Activated naive CD8-positive, alpha-beta T cell treated with anti-CD3 and anti-CD28 coated beads for 36 hours (primary cell): ENCODE measurements around the gene RTP5. TPM values are rescaled to one million over a fixed set of nuclear protein-coding genes. Genes with fewer than 3 reads are reported as not detected.
"Not testable (repeated sequence)": the region's sequence is repeated elsewhere in the genome, so short reads cannot be mapped to it uniquely, and the experiment has no call there.

Experiments
- DNase-seq: peaks from one replicate; pipeline ENCODE4 v3.0.0; 2021
- H3K27ac Mint-ChIP-seq: one replicate; pipeline ENCODE4 v1.8.0; 2022; ENCODE audit warnings: mild to moderate bottlenecking, moderate library complexity, mixed read lengths
- H3K27me3 Mint-ChIP-seq: one replicate; pipeline ENCODE4 v1.8.0; 2022; ENCODE audit warnings: mild to moderate bottlenecking, mixed read lengths
- H3K36me3 Mint-ChIP-seq: one replicate; pipeline ENCODE4 v1.8.0; 2021; ENCODE audit warnings: mild to moderate bottlenecking, mixed read lengths
- H3K4me1 Mint-ChIP-seq: one replicate; pipeline ENCODE4 v1.8.0; 2021; ENCODE audit warnings: mixed read lengths
- H3K4me3 Mint-ChIP-seq: one replicate; pipeline ENCODE4 v1.8.0; 2022; ENCODE audit warnings: mild to moderate bottlenecking, moderate library complexity, mixed read lengths
- H3K9me3 Mint-ChIP-seq: one replicate; pipeline ENCODE4 v1.8.0; 2022; ENCODE audit warnings: mixed read lengths
- total RNA-seq, 2 experiments: library from RNA; stranded (reverse); gene quantifications; one replicate each; pipeline ENCODE4 v1.2.3, GENCODE V29; 2021

RTP5 gene
- total RNA-seq, 2 experiments from 2014 or later: 0.20 TPM; not detected in 1

GRCh38 chr2:241913703-241914102, 44.2 kb downstream of the RTP5 start:
- peaks cover 24% of the 10 kb centered on the region for H3K36me3 Mint-ChIP-seq
- no peak overlapping the region for H3K27ac Mint-ChIP-seq
- no peaks in the 10 kb centered on the region for H3K4me1 Mint-ChIP-seq
- no peak overlapping the region for H3K4me3 Mint-ChIP-seq
- peaks cover 5% of the 10 kb centered on the region for H3K9me3 Mint-ChIP-seq
- no peak for DNase-seq
- H3K27me3 Mint-ChIP-seq: no peaks in the 10 kb centered on the region

GRCh38 chr2:241914542-241914941, 45.0 kb downstream of the RTP5 start:
- H3K4me3 Mint-ChIP-seq: no peak overlapping the region
- H3K27ac Mint-ChIP-seq: no peak overlapping the region
- H3K27me3 Mint-ChIP-seq: no peaks in the 10 kb centered on the region

GRCh38 chr2:241921631-241922030, 52.1 kb downstream of the RTP5 start:
- peaks cover 13% of the 10 kb centered on the region for H3K4me1 Mint-ChIP-seq
- H3K36me3 Mint-ChIP-seq, H3K27ac Mint-ChIP-seq, DNase-seq, H3K9me3 Mint-ChIP-seq, H3K27me3 Mint-ChIP-seq, H3K4me3 Mint-ChIP-seq: not testable (repeated sequence)

More at GRCh38 chr2:241914542-241914941, 45.0 kb downstream of the RTP5 start:
- DNase-seq: no peak
- peaks cover 5% of the 10 kb centered on the region for H3K9me3 Mint-ChIP-seq
- H3K4me1 Mint-ChIP-seq: no peaks in the 10 kb centered on the region
- H3K36me3 Mint-ChIP-seq: peaks cover 24% of the 10 kb centered on the region

GRCh38 chr2:241922411-241922810, 52.9 kb downstream of the RTP5 start:
- H3K4me1 Mint-ChIP-seq: peaks cover 13% of the 10 kb centered on the region
- H3K27me3 Mint-ChIP-seq: no peaks in the 10 kb centered on the region
- no peak overlapping the region for H3K27ac Mint-ChIP-seq
- no peaks in the 10 kb centered on the region for H3K9me3 Mint-ChIP-seq
- H3K36me3 Mint-ChIP-seq: no peaks in the 10 kb centered on the region
- no peak overlapping the region for H3K4me3 Mint-ChIP-seq
- DNase-seq: no peak

- DNase-seq, H3K4me3 Mint-ChIP-seq, H3K9me3 Mint-ChIP-seq, H3K27ac Mint-ChIP-seq, H3K36me3 Mint-ChIP-seq, H3K27me3 Mint-ChIP-seq: not testable (repeated sequence)
- H3K4me1 Mint-ChIP-seq: peaks cover 13% of the 10 kb centered on the region
Measured at GRCh38 chr2:241922816-241923601, 53.5 kb downstream of the RTP5 start.

Other genes starting within 250 kb of the RTP5 start
- gene THAP4, start 232.6 kb upstream of the RTP5 start, total RNA-seq: 10 to 100 TPM; 54.8 to 55.0 TPM
- gene ATG4B, start 232.0 kb upstream of the RTP5 start, total RNA-seq: 10 to 100 TPM; 72.5 to 73.8 TPM
- gene DTYMK, start 182.9 kb upstream of the RTP5 start, total RNA-seq: 100 to 1,000 TPM; 116 to 121 TPM
- 10 to 100 TPM; 37.1 to 45.5 TPM for gene ING5, start 167.7 kb upstream of the RTP5 start, total RNA-seq
- 10 to 100 TPM; 26.9 to 29.3 TPM for gene D2HGDH, start 135.1 kb upstream of the RTP5 start, total RNA-seq
- gene GAL3ST2, start 92.9 kb upstream of the RTP5 start, total RNA-seq: under 1 TPM in 1 of 2 experiments, not detected in 1; 0.31 TPM
- under 1 TPM; 0.08 to 0.40 TPM for gene NEU4, start 60.5 kb upstream of the RTP5 start, total RNA-seq
- gene PDCD1, start 10.8 kb upstream of the RTP5 start, total RNA-seq: 10 to 100 TPM; 24.3 TPM